ENCODE measurements around the gene KIF17.

GRCh38 chr1:20634594-20635084 is 83.2 kb downstream of the KIF17 start:
- no peak for TF ChIP-seq EZH2 (IDR thresholded peaks at IDR 0.05)
- TF ChIP-seq POLR2AphosphoS5 (IDR thresholded peaks at IDR 0.05; ENCODE audit: borderline replicate concordance, low read depth, low read length) = no peak
- TF ChIP-seq FOXP2 (optimal IDR thresholded peaks at IDR 0.05; ENCODE audit: control extremely low read depth, extremely low read length, insufficient read depth) = no peak

Measured in SK-N-MC (cell line).